ENCODE measurements around the gene GMDS.

GMDS gene

GRCh38 chr6:1904466-1904799 is 341.0 kb downstream of the GMDS start:
- DNase-seq (ENCODE audit: low read depth in 2 of 2) = no peak
- no peak for TF ChIP-seq CTCF (IDR thresholded peaks at IDR 0.05; ENCODE audit: low read depth, low read length)

GRCh38 chr6:1903780-1904465 is 341.5 kb downstream of the GMDS start:
- H3K4me3 ChIP-seq (replicated peaks in 1 of 2; ENCODE audit: low read depth in 2 of 2, low read length in 2 of 2) = no peak overlapping the region
- no peak for DNase-seq (ENCODE audit: low read depth in 2 of 2)
- no peak for TF ChIP-seq CTCF (IDR thresholded peaks at IDR 0.05; ENCODE audit: low read depth, low read length)

More at GRCh38 chr6:1904466-1904799, 341.0 kb downstream of the GMDS start:
- H3K4me3 ChIP-seq (replicated peaks in 1 of 2; ENCODE audit: low read depth in 2 of 2, low read length in 2 of 2) = no peak overlapping the region

GRCh38 chr6:1901556-1901955 is 343.8 kb downstream of the GMDS start:
- no peak overlapping the region for H3K4me3 ChIP-seq (replicated peaks in 1 of 2; ENCODE audit: low read depth in 2 of 2, low read length in 2 of 2)
- DNase-seq (ENCODE audit: low read depth in 2 of 2) = peak in 1 of 2 donors; percentile 65
- TF ChIP-seq CTCF (IDR thresholded peaks at IDR 0.05; ENCODE audit: low read depth, low read length) = no peak

- DNase-seq (ENCODE audit: low read depth in 2 of 2) = no peak
- no peak for TF ChIP-seq CTCF (IDR thresholded peaks at IDR 0.05; ENCODE audit: low read depth, low read length)
These were observed 348.5 kb downstream of the GMDS start for GRCh38 chr6:1896897-1897296.

GRCh38 chr6:1895721-1896120 is 349.7 kb downstream of the GMDS start:
- TF ChIP-seq CTCF (IDR thresholded peaks at IDR 0.05; ENCODE audit: low read depth, low read length) = no peak
- peak in 1 of 2 donors; percentile 9 for DNase-seq (ENCODE audit: low read depth in 2 of 2)
- H3K4me3 ChIP-seq (replicated peaks in 1 of 2; ENCODE audit: low read depth in 2 of 2, low read length in 2 of 2) = no peak overlapping the region

More at GRCh38 chr6:1896897-1897296, 348.5 kb downstream of the GMDS start:
- no peak overlapping the region for H3K4me3 ChIP-seq (replicated peaks in 1 of 2; ENCODE audit: low read depth in 2 of 2, low read length in 2 of 2)

GRCh38 chr6:1894954-1895353 is 350.5 kb downstream of the GMDS start:
- no peak for TF ChIP-seq CTCF (IDR thresholded peaks at IDR 0.05; ENCODE audit: low read depth, low read length)
- no peak for DNase-seq (ENCODE audit: low read depth in 2 of 2)
- H3K4me3 ChIP-seq (replicated peaks in 1 of 2; ENCODE audit: low read depth in 2 of 2, low read length in 2 of 2) = no peak overlapping the region
